ENCODE results near the gene RASL11A. TPM values are rescaled to one million over a fixed set of nuclear protein-coding genes. Genes with fewer than 3 reads are reported as not detected.

RASL11A gene
- total and polyA plus RNA-seq, 2 of the 8 experiments (the other 6 are each of a cell fraction or from before 2014, with no cell fraction given), result 2.9 to 6.8 TPM

DNA sequence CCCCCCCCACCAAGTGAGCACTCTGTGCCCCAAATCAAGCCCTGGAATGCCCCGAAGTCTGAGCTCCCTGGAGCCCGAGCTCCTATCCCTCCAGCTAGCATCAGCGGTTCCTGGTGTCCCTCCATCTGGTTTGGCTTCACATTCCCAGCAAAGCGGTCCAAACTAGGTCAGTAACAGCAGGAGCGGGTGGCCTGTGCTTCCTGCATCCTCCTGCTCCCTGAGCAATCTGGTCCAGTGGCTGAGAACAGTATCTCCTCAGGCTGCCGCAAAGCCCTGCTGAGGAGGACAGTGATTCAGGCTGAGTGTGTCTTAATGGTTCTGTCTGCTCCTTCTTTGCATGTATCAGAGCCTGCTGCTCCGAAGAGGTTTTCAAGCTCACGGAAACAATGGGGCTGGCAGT lies 25.9 kb downstream of the RASL11A start:
- H4K8ac ChIP-seq (ENCODE audit: extremely low read depth, insufficient read depth, low read length), result no peak overlapping the region; the same call in 1 of the 2 replicates
- H3K79me2 ChIP-seq (ENCODE audit: control insufficient read depth in 1 of 2, insufficient read depth in 2 of 2, low read length in 2 of 2), result no peaks in the 10 kb centered on the region
- H3K23me2 ChIP-seq (ENCODE audit: low read depth, low read length), result no peaks in the 10 kb centered on the region
- no peak overlapping the region for H3K18ac ChIP-seq (ENCODE audit: extremely low read depth, low read length)
- H2BK15ac ChIP-seq (ENCODE audit: low read length), result no peak overlapping the region
- H3K9me3 ChIP-seq (ENCODE audit: insufficient read depth in 2 of 2, low read depth in 1 of 2, low read length in 1 of 2), result no peaks in the 10 kb centered on the region
- H2BK20ac ChIP-seq (ENCODE audit: low read length), result 0 out of 2 replicates have a peak overlapping the region, but pooled peaks have one; percentile 15
- no peaks in the 10 kb centered on the region for H3K79me1 ChIP-seq (ENCODE audit: low read depth, low read length)
- H4K20me1 ChIP-seq (replicated peaks in 1 of 2; ENCODE audit: control insufficient read depth in 1 of 2, insufficient read depth in 2 of 2, low read length in 2 of 2), result no peaks in the 10 kb centered on the region
- no peak overlapping the region for H3K4me2 ChIP-seq (ENCODE audit: insufficient read depth in 1 of 2, low read depth in 2 of 2, low read length in 2 of 2)
- CTCF ChIA-PET (ENCODE audit: partially characterized antibody), result interaction anchor here (0.7 to 2.9 kb wide), 5 partner anchors 12 to 257 kb away, joined by 4 to 10 read pairs (median 4); no protein-coding TSS in a partner anchor
- 86% methylated on average over 8 of the region's 8 CpGs; no CpG with 5 or more reads in 1 of the 2 experiments for WGBS, 2 experiments (ENCODE audit: extremely low coverage in 1 of 2, insufficient coverage in 1 of 2, insufficient read length in 1 of 2, insufficient replicate concordance in 2 of 2, low coverage in 1 of 2, low lambda C conversion rate in 2 of 2, missing lambda C conversion rate in 1 of 2)
- H2BK5ac ChIP-seq (ENCODE audit: low read depth, low read length), result no peak overlapping the region
- H2BK12ac ChIP-seq (ENCODE audit: low read depth, low read length), result peak overlapping the region; percentile 60; the same call in 1 of the 2 replicates
- no peak overlapping the region for H3K14ac ChIP-seq (ENCODE audit: insufficient read length)
- H2BK120ac ChIP-seq (replicated peaks; ENCODE audit: low read depth, low read length), result no peak overlapping the region
- no peak overlapping the region for H3K4ac ChIP-seq (replicated peaks; ENCODE audit: insufficient read length, low read depth, low read length)
- H4K91ac ChIP-seq (replicated peaks; ENCODE audit: insufficient read length, low read length), result no peak overlapping the region
- POLR2A ChIA-PET (ENCODE audit: partially characterized antibody), result interaction anchor here (0.8 to 1.3 kb wide), 3 partner anchors 11 to 39 kb away, joined by 3 read pairs; no protein-coding TSS in a partner anchor
- H3K23ac ChIP-seq (ENCODE audit: insufficient read length), result no peak overlapping the region
- no peaks in the 10 kb centered on the region for H3K4me1 ChIP-seq (replicated peaks in 1 of 4; ENCODE audit: control insufficient read depth in 3 of 4, insufficient read depth in 4 of 4, low read length in 3 of 4)
- no peak overlapping the region for H3K9ac ChIP-seq (replicated peaks in 1 of 4; ENCODE audit: extremely low read depth in 1 of 4, low read depth in 3 of 4, low read length in 3 of 4)
- no peak for DNase-seq (ENCODE audit: low read depth in 1 of 2, low spot score in 2 of 2)
- no peak overlapping the region for H3K4me3 ChIP-seq (ENCODE audit: extremely low read depth in 1 of 4, insufficient read depth in 2 of 4, low read depth in 3 of 4, low read length in 4 of 4)
- no peak overlapping the region for H3K27ac ChIP-seq (ENCODE audit: low read depth, low read length)
- no peaks in the 10 kb centered on the region for H3K27me3 ChIP-seq (replicated peaks in 1 of 4; ENCODE audit: control insufficient read depth in 3 of 4, extremely low read depth in 1 of 4, insufficient read depth in 3 of 4, low read length in 3 of 4)
- no peak for FAIRE-seq
- H4K5ac ChIP-seq (ENCODE audit: insufficient read length, low read depth, low read length), result no peak overlapping the region
- H3K56ac ChIP-seq (replicated peaks; ENCODE audit: insufficient read length, low read depth, low read length), result no peak overlapping the region
- H2AFZ ChIP-seq (ENCODE audit: low read length), result no peak overlapping the region; the same call in 1 of the 2 replicates
- H2AK5ac ChIP-seq (ENCODE audit: low read depth, low read length), result no peak overlapping the region
- no peaks in the 10 kb centered on the region for H3K36me3 ChIP-seq (ENCODE audit: control insufficient read depth in 2 of 4, insufficient read depth in 4 of 4, low read length in 3 of 4)
- TF ChIP-seq POLR2A (IDR thresholded peaks at IDR 0.05; ENCODE audit: control extremely low read depth in 1 of 2, low read depth in 2 of 2, low read length in 2 of 2) (no peak), RNF2 (IDR thresholded peaks at IDR 0.05; ENCODE audit: borderline replicate concordance, low read depth, low read length, missing control alignments, poor library complexity, severe bottlenecking) (no peak)

Measured in H1 (cell line).